GM18511 (cell line): Measurements from ENCODE around the gene CDK18.
"Not testable (repeated sequence)": the region's sequence is repeated elsewhere in the genome, so short reads cannot be mapped to it uniquely, and the experiment has no call there.

Experiments
- ATAC-seq: cut with Tn5 transposase; IDR thresholded peaks from one replicate; pipeline ENCODE4 v1.9.1; 2021; ENCODE audit warnings: mild to moderate bottlenecking, moderate library complexity; ENCODE audit not compliant: unreplicated experiment

The CDK18 gene

DNA sequence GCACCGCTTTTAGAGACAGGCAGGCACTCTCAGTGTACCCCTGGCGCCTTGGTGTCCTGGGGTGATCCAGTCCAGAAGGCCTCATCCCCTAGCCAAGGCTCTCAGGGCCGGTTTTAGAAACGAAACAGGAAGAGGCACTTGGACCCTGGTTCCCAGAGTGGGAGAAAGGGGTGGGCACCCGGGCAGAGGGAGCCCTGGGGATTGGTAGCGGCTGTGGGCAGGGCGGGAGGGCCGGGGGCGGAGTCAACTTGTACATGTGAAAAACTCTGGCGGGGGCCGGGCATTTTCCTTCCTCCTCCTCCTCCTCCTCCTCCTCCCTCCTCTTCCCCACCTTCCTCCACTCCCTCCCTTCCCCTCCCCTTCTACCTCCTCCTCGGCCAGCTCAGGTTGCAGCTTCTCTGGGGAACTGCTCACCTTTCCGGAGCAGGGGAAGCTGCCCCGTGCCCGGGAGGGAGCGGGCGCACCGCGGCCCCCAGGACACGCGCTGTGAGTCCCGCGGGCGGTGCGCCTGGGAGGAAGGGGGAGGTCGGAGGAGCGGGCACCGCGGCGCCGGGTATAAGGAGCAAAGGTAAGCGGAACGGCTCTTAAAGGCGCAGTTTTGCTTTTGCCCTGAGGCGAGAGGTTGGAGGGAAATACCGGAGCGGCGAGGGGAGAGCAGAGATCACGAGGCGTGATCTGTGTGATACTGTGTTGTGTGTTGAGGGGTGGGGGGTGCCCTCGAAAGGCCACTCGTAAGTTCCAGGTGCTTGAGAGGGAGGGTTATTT, at the start of gene CDK18:
Gene CDK18 (plus strand): TSS at position 359 of the 765 bp plus-strand sequence. CDS start 18,499 bp downstream, outside the sequence.
- ATAC-seq: no peak

- ATAC-seq: no peak
These were observed 49.5 kb upstream of the CDK18 start for GRCh38 chr1:205454903-205455335.

DNA sequence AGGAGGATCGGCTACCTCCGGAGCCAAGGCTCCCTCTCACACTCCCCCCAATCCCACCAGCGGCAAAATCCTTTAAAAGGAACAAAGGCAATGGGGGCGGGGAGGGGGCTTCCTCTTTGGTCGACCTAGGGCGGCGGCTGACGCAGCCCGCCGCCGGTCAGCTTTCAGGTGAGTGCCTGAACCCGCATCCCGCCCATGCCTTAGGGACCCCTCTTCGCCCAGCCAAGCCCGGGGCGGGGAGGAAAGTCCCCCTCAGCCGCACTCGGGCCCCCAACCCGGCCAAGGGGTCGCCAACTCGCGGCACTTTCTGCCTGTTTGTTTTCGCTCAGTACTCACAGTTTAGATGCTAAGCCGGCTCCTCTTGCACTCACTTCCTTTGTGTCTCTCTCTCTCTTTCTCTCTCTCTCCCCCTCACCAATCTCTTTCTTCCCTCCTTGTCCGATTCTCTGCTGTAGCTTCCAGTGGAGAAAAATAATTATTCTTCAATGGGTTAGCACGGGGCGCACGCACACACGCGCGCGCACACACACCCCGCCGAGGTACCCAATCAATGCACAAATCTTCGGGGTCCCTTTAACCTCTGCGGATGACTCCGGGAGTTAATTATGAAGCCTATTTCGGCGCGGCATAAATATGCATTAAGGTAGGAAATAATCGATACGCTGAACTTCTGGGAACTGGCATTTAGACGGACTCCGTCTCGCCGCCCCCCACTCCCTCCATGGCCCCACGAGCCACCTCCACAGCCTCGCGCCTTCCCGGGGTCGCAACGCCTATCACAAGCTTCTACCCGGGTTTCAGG, 48.7 kb upstream of the CDK18 start, which contains the start of gene BLACAT1:
Gene BLACAT1 (minus strand): TSS at position 465 of the 802 bp plus-strand sequence.
- ATAC-seq: no peak

GRCh38 chr1:205456383-205456867, 48.0 kb upstream of the CDK18 start:
- no peak for ATAC-seq

GRCh38 chr1:205456868-205457745, 47.4 kb upstream of the CDK18 start:
- no peak for ATAC-seq

- ATAC-seq: no peak
These were observed 45.5 kb upstream of the CDK18 start for GRCh38 chr1:205458777-205459566.

- no peak for ATAC-seq
These were observed 39.1 kb upstream of the CDK18 start for GRCh38 chr1:205465392-205465791.

DNA sequence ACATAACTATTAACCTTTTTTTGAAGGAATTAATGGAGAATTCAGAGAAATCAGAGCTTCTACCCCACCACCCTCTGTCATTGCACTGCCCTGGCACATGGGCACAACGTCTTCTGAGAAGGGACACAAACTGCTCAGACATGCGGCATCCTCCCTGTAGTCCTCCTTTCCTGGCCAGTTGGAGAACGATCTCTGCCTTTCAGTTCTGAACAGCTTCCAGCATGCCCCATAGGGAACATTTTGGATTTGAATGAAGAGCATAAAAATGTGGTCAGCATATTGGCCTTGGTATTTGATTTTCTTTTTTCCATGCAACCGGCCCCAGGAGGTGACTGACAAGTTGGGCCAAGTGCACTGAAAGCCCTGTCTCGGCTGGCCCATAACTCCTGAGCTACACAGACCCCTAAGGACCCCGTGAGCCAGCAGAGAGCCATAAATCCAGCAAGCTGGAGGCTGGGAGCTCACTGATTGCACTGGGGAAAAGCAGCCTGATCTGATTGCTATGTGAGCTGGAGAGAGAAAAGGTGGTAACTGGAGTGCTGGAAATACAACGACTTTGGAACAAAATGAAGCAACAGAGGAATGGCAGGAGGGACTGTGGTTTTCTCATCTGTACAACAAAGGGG, 37.8 kb upstream of the CDK18 start:
- ATAC-seq: no peak

DNA sequence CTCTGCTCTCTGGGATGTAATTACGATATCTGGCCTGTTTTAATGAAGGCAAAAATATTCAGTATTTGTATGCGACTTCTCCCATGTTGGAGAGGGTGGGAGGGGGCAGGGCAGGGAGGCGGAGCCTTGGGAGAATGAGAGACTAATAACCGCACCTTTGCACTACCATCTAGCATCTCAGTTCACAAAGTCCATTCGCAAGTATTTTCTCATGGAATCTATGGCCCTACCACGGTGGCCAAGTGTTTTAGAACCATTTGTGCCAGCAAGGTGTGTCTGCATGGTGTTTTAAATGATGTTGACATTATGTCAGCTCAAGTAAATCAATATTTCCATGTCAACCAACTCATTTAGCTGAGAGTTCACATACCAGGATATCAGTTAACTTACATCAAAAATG, 34.3 kb upstream of the CDK18 start:
- no peak for ATAC-seq

DNA sequence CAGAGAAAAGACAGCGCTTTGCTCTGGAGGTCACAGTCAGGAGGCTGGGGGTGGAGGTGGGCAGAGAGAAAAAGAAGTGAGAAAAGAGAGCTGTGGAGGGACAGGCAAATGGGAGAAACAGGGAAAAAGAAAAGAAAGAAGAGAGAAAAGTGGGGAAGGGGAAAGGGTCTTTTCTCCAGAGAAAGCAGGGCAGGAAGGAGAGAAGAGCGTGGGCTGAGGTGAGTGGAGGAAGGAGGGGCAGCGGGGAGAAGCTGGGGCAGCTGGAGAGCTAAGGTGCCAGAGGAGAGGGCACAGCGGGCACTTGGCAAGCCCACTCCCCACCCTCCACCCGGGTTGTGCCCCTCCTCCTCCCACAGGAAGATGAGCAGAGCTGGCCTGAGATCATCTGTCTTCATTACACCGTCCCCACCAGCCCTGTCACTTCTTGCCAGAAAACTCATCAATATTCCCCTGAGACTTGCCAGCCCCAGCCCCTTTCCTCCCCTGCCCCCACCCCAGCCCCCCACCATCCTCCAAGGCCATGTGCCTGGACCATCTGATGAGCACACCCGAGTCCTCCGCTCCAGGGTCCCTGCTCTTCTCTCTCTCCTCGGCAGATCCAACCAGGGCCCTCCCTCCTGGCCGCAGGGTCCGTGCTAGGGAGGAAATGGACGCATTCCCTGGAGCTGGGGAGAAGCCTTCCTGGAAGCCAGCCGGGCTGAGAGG, 31.6 kb upstream of the CDK18 start:
- ATAC-seq: no peak

DNA sequence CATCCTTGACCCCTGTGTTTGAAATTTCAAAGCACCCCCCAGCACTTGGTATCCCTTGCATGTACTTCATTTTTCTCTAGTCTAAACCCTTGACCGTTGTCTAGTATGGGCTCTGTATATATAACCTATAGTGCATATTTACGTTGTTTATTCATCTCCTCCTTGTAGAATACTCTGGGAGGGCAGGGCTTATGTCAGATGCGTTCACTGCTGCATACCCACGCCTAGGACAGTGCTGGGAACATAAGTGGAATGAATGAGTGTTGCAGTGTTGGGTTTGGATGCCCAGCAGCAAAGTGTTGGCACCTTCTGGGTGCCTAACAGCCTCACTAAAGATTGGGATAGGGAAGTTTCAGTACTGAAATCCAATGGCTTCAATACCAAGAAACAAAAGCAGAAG, 31.0 kb upstream of the CDK18 start:
- ATAC-seq: no peak

DNA sequence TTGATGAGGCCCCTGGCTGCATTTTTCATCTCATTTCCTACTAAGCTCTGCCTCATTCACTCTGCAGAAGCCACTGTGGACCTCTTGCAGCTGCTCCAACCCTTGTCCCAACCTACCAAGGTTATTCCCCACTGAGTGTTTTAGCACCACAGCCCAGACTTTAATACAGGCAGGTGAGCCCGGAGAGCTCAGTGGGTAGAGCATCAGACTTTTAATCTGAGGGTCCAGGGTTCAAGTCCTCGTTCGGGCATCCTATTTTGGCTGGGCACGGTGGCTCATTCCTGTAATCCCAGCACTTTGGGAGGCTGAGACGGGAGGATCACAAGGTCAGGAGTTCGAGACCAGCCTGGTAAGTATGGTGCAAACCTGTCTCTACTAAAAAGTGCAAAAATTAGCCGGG, 30.5 kb upstream of the CDK18 start:
- ATAC-seq: no peak

- ATAC-seq: no peak
These were observed 29.9 kb upstream of the CDK18 start for GRCh38 chr1:205474571-205474970.

GRCh38 chr1:205475855-205476254, 28.6 kb upstream of the CDK18 start:
- no peak for ATAC-seq

GRCh38 chr1:205476648-205477047, 27.8 kb upstream of the CDK18 start:
- ATAC-seq: no peak

DNA sequence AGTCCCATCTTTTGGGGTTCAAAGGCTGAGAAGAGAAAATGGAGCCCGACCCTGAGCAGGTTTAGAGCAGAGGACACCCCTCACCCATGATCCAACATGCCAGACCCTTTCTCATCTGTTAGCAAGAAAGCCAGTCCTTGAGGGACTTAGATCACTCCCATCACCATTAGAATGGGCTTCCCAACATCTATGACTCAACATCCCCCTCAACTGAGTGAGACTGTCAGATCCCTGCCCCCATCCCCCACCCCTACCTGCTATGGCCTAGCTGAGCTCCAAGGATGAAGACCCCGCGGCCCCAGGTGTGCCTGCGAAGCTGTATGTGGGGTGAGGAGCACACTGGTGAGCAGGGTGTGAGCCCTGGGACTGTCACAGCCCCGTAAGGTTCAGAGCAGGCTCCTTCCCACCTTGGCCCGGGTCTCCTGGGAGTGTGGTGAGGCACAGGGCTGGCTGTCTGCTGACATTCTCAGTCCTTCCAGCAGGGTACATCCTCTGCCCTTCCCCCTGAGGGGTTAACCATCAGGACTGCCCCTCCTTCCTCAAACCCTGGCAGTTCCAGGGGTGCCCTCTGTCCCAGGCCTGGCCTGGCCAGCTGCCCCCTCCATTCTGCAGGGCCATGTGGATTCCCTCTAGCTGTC, 27.2 kb upstream of the CDK18 start:
- no peak for ATAC-seq

- no peak for ATAC-seq
These were observed 26.7 kb upstream of the CDK18 start for GRCh38 chr1:205477759-205478247.

DNA sequence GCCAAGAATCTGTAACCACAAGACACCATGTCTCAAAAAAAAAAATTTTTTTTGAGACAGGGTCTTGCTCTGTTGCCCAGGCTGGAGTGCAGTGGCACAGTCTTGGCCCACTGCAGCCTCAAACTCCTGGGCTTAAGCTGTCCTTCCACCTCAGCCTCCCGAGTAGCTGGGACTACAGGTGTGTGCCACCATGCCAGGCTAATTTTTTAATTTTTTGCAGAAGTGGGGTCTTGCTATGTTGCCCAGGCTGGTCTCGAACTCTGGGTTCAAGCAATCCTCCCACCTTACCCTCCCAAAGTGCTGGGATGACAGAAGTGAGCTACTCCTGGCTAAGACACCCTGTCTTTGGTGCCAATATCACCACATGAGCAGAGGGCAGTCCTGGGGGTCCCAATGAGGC, 25.5 kb upstream of the CDK18 start:
- ATAC-seq: not testable (repeated sequence)
